H9 (cell line): Measurements from ENCODE around the gene APBA2. TPM values are rescaled to one million over a fixed set of nuclear protein-coding genes. Genes with fewer than 3 reads are reported as not detected.

Experiments
- DNase-seq: peaks from one replicate; pipeline ENCODE4 v3.0.0-alpha.2; 2017
- H2AFZ ChIP-seq: one replicate; pipeline ENCODE4 v1.6.1; 2013; ENCODE audit warnings: mild to moderate bottlenecking, low read length, control low read depth, moderate library complexity
- H2AK5ac ChIP-seq: 2 replicates; pipeline ENCODE4 v1.6.1; 2013; ENCODE audit warnings: low read length, control low read depth, mixed read lengths; ENCODE audit not compliant: insufficient read length
- H2BK120ac ChIP-seq: one replicate; pipeline ENCODE4 v1.6.1; 2013; ENCODE audit warnings: low read depth, mild to moderate bottlenecking, low read length, control low read depth, inconsistent platforms; ENCODE audit not compliant: poor library complexity, severe bottlenecking
- H2BK12ac ChIP-seq: 2 replicates; pipeline ENCODE4 v1.6.1; 2013; ENCODE audit warnings: low read length, control low read depth, mixed read lengths, low read depth; ENCODE audit not compliant: insufficient read length
- H2BK15ac ChIP-seq: 2 replicates; pipeline ENCODE4 v1.6.1; 2013; ENCODE audit warnings: low read depth, low read length, control low read depth
- H2BK20ac ChIP-seq: one replicate; pipeline ENCODE4 v1.6.1; 2013; ENCODE audit warnings: low read depth, mild to moderate bottlenecking, low read length, control low read depth, inconsistent platforms; ENCODE audit not compliant: poor library complexity, severe bottlenecking
- H2BK5ac ChIP-seq: 2 replicates; pipeline ENCODE4 v1.6.1; 2013; ENCODE audit warnings: low read length, control low read depth, mixed read lengths; ENCODE audit not compliant: insufficient read length
- H3K14ac ChIP-seq: 2 replicates; pipeline ENCODE4 v1.6.1; 2013; ENCODE audit warnings: low read length, control low read depth; ENCODE audit not compliant: insufficient read depth
- H3K18ac ChIP-seq: 2 replicates; pipeline ENCODE4 v1.6.1; 2013; ENCODE audit warnings: low read depth, mild to moderate bottlenecking, mixed read lengths, low read length, control low read depth; ENCODE audit not compliant: insufficient read length
- H3K23ac ChIP-seq: 2 replicates; pipeline ENCODE4 v1.6.1; 2013; ENCODE audit warnings: low read length, control low read depth, mixed read lengths, low read depth; ENCODE audit not compliant: insufficient read length
- H3K23me2 ChIP-seq: 2 replicates; pipeline ENCODE4 v1.6.1; 2013; ENCODE audit warnings: low read depth, mild to moderate bottlenecking, mixed read lengths, low read length, control low read depth; ENCODE audit not compliant: insufficient read length, poor library complexity, severe bottlenecking
- H3K27ac ChIP-seq: 2 replicates; pipeline ENCODE4 v1.5.1; 2013; ENCODE audit warnings: low read length, control low read depth, mixed read lengths, low read depth; ENCODE audit not compliant: insufficient read length
- H3K27me3 ChIP-seq: 2 replicates; pipeline ENCODE4 v1.6.1; 2013; ENCODE audit warnings: low read length, control low read depth, inconsistent platforms; ENCODE audit not compliant: insufficient read depth
- H3K4ac ChIP-seq: 2 replicates; pipeline ENCODE4 v1.6.1; 2013; ENCODE audit warnings: low read depth, mild to moderate bottlenecking, control low read depth, inconsistent platforms, low read length, moderate library complexity
- H3K4me1 ChIP-seq: 2 replicates; pipeline ENCODE4 v1.6.1; 2013; ENCODE audit warnings: low read length, control low read depth, inconsistent platforms; ENCODE audit not compliant: insufficient read depth
- H3K4me2 ChIP-seq: 2 replicates; pipeline ENCODE4 v1.6.1; 2013; ENCODE audit warnings: low read length, control low read depth, mixed read lengths; ENCODE audit not compliant: insufficient read length, insufficient read depth
- H3K56ac ChIP-seq: 2 replicates; pipeline ENCODE4 v1.6.1; 2013; ENCODE audit warnings: low read depth, mild to moderate bottlenecking, mixed read lengths, low read length, control low read depth; ENCODE audit not compliant: insufficient read length
- H3K79me1 ChIP-seq: 2 replicates; pipeline ENCODE4 v1.6.1; 2013; ENCODE audit warnings: low read depth, mild to moderate bottlenecking, moderate library complexity, low read length, control low read depth, inconsistent platforms; ENCODE audit not compliant: insufficient read depth, poor library complexity, severe bottlenecking
- H3K79me2 ChIP-seq: 2 replicates; pipeline ENCODE4 v1.6.1; 2013; ENCODE audit warnings: low read length, control low read depth, inconsistent platforms; ENCODE audit not compliant: insufficient read depth
- H3K9ac ChIP-seq: 2 replicates; pipeline ENCODE4 v1.6.1; 2013; ENCODE audit warnings: low read length, control low read depth, mixed read lengths; ENCODE audit not compliant: insufficient read length; ENCODE audit errors: extremely low read depth
- H3K9me3 ChIP-seq: one replicate; pipeline ENCODE4 v1.6.1; 2013; ENCODE audit warnings: low read depth, low read length, inconsistent platforms; ENCODE audit not compliant: control insufficient read depth
- H3T11ph ChIP-seq: one replicate; pipeline ENCODE4 v1.6.1; 2013; ENCODE audit warnings: mild to moderate bottlenecking, low read length, control low read depth, inconsistent platforms
- H4K20me1 ChIP-seq: one replicate; pipeline ENCODE4 v1.6.1; 2013; ENCODE audit not compliant: control insufficient read depth, insufficient read length, insufficient read depth
- H4K5ac ChIP-seq: 2 replicates; pipeline ENCODE4 v1.6.1; 2013; ENCODE audit warnings: low read depth, mild to moderate bottlenecking, mixed read lengths, low read length, control low read depth; ENCODE audit not compliant: insufficient read length
- H4K8ac ChIP-seq: replicated peaks from 2 replicates; pipeline ENCODE4 v1.6.1; 2013; ENCODE audit warnings: low read length, control low read depth, mixed read lengths, low read depth; ENCODE audit not compliant: insufficient read length
- H4K91ac ChIP-seq: 2 replicates; pipeline ENCODE4 v1.6.1; 2013; ENCODE audit warnings: low read depth, mild to moderate bottlenecking, moderate library complexity, mixed read lengths, low read length, control low read depth; ENCODE audit not compliant: insufficient read length
- H3K27ac Mint-ChIP-seq, 3 experiments: 2 replicates in 2 of 3; 3 replicates in 1 of 3; pipeline ENCODE4 v1.8.0; 2020 to 2021; ENCODE audit warnings: mixed read lengths in 3 of 3, mild to moderate bottlenecking in 1 of 3, moderate library complexity in 1 of 3
- H3K27me3 Mint-ChIP-seq: 2 replicates; pipeline ENCODE4 v1.8.0; 2021; ENCODE audit warnings: low read depth, mild to moderate bottlenecking, moderate library complexity, mixed read lengths
- H3K36me3 Mint-ChIP-seq, 3 experiments: 2 replicates in 2 of 3; 3 replicates in 1 of 3; pipeline ENCODE4 v1.8.0; 2020 to 2021; ENCODE audit warnings: low read depth in 3 of 3, mixed read lengths in 3 of 3; ENCODE audit not compliant: insufficient read depth in 1 of 3
- H3K4me1 Mint-ChIP-seq, 2 experiments: 2 replicates each; pipeline ENCODE4 v1.8.0; 2020; ENCODE audit warnings: mixed read lengths in 2 of 2
- H3K4me3 Mint-ChIP-seq, 2 experiments: 2 replicates in 1 of 2; 3 replicates in 1 of 2; pipeline ENCODE4 v1.8.0; 2020 to 2021; ENCODE audit warnings: mild to moderate bottlenecking in 2 of 2, mixed read lengths in 2 of 2, moderate library complexity in 1 of 2
- H3K9me3 Mint-ChIP-seq, 2 experiments: 2 replicates in 1 of 2; 3 replicates in 1 of 2; pipeline ENCODE4 v1.8.0; 2020; ENCODE audit warnings: mild to moderate bottlenecking in 2 of 2, mixed read lengths in 2 of 2, moderate library complexity in 1 of 2
- CTCF ChIP-seq: fragments of 200-600 bp; sonication (generic); conservative IDR thresholded peaks from 3 replicates; pipeline ENCODE4 v1.8.0; 2021; ENCODE audit warnings: antibody characterized with exemption, mild to moderate bottlenecking
- WGBS: extraction: QIAGEN DNeasy Blood & Tissue Kit; methylation state at CpG from one replicate; pipeline ENCODE4 v1.1.7; 2013; ENCODE audit warnings: missing lambda C conversion rate, low lambda C conversion rate, mixed read lengths; ENCODE audit not compliant: insufficient read length; ENCODE audit errors: extremely low coverage; 5-methylcytosine and 5-hydroxymethylcytosine counted together
- total RNA-seq: library from RNA; stranded (reverse); gene quantifications from 2 replicates; pipeline ENCODE4 v1.2.1, GENCODE V29; 2021

Gene APBA2
- total RNA-seq, 1 experiment from 2014 or later: 14.3 TPM

- H3K4ac ChIP-seq: no peak overlapping the region
- no peak overlapping the region for H3K18ac ChIP-seq
- no peak overlapping the region for H2BK12ac ChIP-seq
- H3K27ac Mint-ChIP-seq: no peak overlapping the region
- no peaks in the 10 kb centered on the region for H3K4me1 ChIP-seq
- H3K27ac ChIP-seq: no peak overlapping the region
- no peaks in the 10 kb centered on the region for H3K23me2 ChIP-seq
- H4K20me1 ChIP-seq: no peaks in the 10 kb centered on the region
- no peak overlapping the region for H4K8ac ChIP-seq
- no peaks in the 10 kb centered on the region for H3K79me2 ChIP-seq
- H4K91ac ChIP-seq: no peak overlapping the region
- H2BK5ac ChIP-seq: no peak overlapping the region
- no peaks in the 10 kb centered on the region for H3K9me3 Mint-ChIP-seq
- H3K27me3 Mint-ChIP-seq: no peaks in the 10 kb centered on the region
- no peak overlapping the region for H2BK15ac ChIP-seq
- TF ChIP-seq CTCF: no peak
- no peaks in the 10 kb centered on the region; a peak in 2 of 7 replicates for H3K36me3 Mint-ChIP-seq
- no peak overlapping the region for H2BK20ac ChIP-seq
- no peak overlapping the region for H2AK5ac ChIP-seq
- H3K27me3 ChIP-seq: no peaks in the 10 kb centered on the region
- no peak overlapping the region for H3K56ac ChIP-seq
- H3K4me2 ChIP-seq: no peak overlapping the region
- no peak overlapping the region for H4K5ac ChIP-seq
- no peak overlapping the region for H3T11ph ChIP-seq
- no peak overlapping the region for H3K23ac ChIP-seq
- no peak overlapping the region for H2AFZ ChIP-seq
- no peaks in the 10 kb centered on the region for H3K9me3 ChIP-seq
- H2BK120ac ChIP-seq: no peak overlapping the region
- H3K9ac ChIP-seq: no peak overlapping the region
- WGBS: no CpG with 5 or more reads among the region's 2 CpGs
- DNase-seq: no peak
- peaks cover 12 to 26% of the 10 kb centered on the region in 2 experiments for H3K4me1 Mint-ChIP-seq
- no peak overlapping the region for H3K14ac ChIP-seq
- H3K4me3 Mint-ChIP-seq: no peak overlapping the region
- no peaks in the 10 kb centered on the region for H3K79me1 ChIP-seq
These were observed 101.0 kb downstream of the APBA2 start for GRCh38 chr15:28986726-28987125.
